Kidney capillary endothelial cell (primary cell): ENCODE measurements around the gene TEX13B.
"Not testable (repeated sequence)": the region's sequence is repeated elsewhere in the genome, so short reads cannot be mapped to it uniquely, and the experiment has no call there.

Experiments
- DNase-seq: peaks from one replicate; pipeline ENCODE4 v3.0.0-alpha.2; 2018; ENCODE audit warnings: low spot score

TEX13B gene

GRCh38 chrX:107982356-107982755, at the start of gene TEX13B:
Gene TEX13B, minus strand, starts transcription at chrX:107982370. Its CDS starts 243 bp downstream, at chrX:107982127.
- DNase-seq = no peak

- peak; percentile 7 for DNase-seq
Observed at GRCh38 chrX:108029928-108030711, 48.0 kb upstream of the TEX13B start.

- DNase-seq = no peak
Observed at GRCh38 chrX:108028854-108029253, 46.7 kb upstream of the TEX13B start.

- no peak for DNase-seq
Observed at GRCh38 chrX:108025954-108026600, 43.9 kb upstream of the TEX13B start.

GRCh38 chrX:108025376-108025775, 43.2 kb upstream of the TEX13B start:
- DNase-seq = no peak

- DNase-seq = peak; percentile 33
Observed at GRCh38 chrX:108022491-108023089, 40.4 kb upstream of the TEX13B start.

GRCh38 chrX:108020631-108021030, 38.5 kb upstream of the TEX13B start:
- DNase-seq = peak; percentile 13

GRCh38 chrX:108019382-108019875, 37.3 kb upstream of the TEX13B start:
- no peak for DNase-seq

GRCh38 chrX:108018656-108019381, 36.6 kb upstream of the TEX13B start:
- DNase-seq = no peak

GRCh38 chrX:108001218-108001814, 19.1 kb upstream of the TEX13B start:
- peak; percentile 26 for DNase-seq

- no peak for DNase-seq
Observed at GRCh38 chrX:108000751-108001150, 18.6 kb upstream of the TEX13B start.

- DNase-seq = no peak
Observed at GRCh38 chrX:107996124-107996523, 14.0 kb upstream of the TEX13B start.

GRCh38 chrX:107985033-107985432, 2.9 kb upstream of the TEX13B start:
- no peak for DNase-seq

GRCh38 chrX:107979534-107979933, 2.6 kb downstream of the TEX13B start:
- DNase-seq = no peak

GRCh38 chrX:107978707-107979307, 3.4 kb downstream of the TEX13B start:
- peak; percentile 3 for DNase-seq

- no peak for DNase-seq
Observed at GRCh38 chrX:107978071-107978470, 4.1 kb downstream of the TEX13B start.

GRCh38 chrX:107971636-107972035, 10.5 kb downstream of the TEX13B start:
- DNase-seq = no peak

- no peak for DNase-seq
Observed at GRCh38 chrX:107970073-107970472, 12.1 kb downstream of the TEX13B start.

- no peak for DNase-seq
Observed at GRCh38 chrX:107968623-107969022, 13.5 kb downstream of the TEX13B start.

- DNase-seq = not testable (repeated sequence)
Observed at GRCh38 chrX:107955337-107955736, 26.8 kb downstream of the TEX13B start.

- no peak for DNase-seq
Observed at GRCh38 chrX:107940095-107940494, 42.1 kb downstream of the TEX13B start.

- DNase-seq = no peak
Observed at GRCh38 chrX:107936434-107936730, 45.8 kb downstream of the TEX13B start.
